Hypothalamus (tissue), 51 donors: ENCODE measurements around the gene SVBP.
A peak's percentile ranks its signal among the peaks of the same experiment; 100 is the strongest.

ENCODE experiments used
- DNase-seq, 51 donors: peaks; one replicate each; lab custom pipeline; 2025; lab: John Stamatoyannopoulos, UW

The SVBP gene

DNA sequence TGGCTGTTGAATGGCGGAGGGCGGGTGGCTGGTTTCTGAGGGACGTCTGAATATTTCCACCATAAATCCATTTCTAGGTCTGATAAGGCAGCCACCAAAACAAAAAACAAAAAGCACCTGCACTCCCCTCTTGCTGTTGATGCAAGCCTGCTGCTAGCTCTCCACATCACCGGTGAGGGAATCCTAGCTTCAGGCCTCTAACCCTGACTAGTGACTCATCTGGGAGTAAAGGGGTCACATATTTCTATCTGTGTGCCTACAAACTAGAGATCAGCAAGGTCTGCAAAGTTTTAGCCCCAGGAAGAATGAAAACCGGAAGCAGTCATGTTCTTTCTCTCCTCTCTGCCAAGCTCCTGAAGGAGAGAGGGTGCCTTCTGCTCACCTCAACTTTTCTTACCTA lies 10.6 kb downstream of the SVBP start:
- DNase-seq: no peak

GRCh38 chr1:42806171-42806570 lies 11.0 kb downstream of the SVBP start:
- no peak for DNase-seq

DNA sequence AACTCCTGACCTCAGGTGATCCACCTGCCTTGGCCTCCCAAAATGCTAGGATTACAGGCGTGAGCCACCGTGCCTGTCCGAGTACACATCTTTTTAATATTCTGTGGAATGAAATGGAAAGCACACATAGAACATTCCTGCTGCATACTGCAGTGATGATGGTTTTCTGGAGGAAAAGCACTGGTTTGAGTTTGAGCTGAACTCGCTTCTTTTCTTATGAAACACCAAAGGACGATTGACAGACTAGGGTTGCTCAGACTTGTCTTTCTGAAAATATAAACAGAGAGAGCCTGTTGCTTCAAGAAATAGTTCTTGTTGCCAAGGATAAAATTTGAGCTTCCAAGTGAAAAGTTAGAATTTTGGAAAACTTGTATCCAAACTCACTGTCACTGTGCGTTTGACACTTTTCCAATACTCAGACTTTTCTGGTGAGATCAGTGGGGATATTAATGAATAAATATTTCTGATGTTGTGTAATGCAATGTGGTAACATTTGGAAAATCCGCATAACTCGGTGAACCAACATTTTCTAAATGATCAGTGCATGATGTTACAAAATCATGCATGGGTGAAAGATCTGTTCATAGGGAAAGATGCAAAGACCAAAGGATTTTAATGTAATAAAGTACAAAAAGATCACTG lies 15.2 kb downstream of the SVBP start:
- no peak for DNase-seq

DNA sequence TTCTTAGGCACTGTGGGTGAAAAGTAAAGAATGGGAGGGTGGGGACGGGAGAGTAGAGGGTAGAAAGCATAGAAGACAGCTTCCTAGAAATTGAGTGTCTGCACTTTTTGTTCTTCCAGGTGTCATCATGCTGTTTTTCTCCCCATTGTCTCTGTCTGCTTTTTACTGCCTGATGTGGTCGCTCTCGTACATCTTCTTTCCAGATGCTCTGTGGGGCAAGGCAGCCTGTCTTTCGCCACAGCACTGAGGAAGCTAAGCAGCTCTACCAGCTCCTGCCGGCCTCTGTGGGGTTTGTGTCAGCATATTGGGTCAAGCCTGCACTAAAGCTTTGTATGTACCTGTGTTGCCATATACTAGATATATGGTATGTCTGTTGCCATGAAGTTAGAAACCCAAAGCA lies 19.2 kb downstream of the SVBP start:
- DNase-seq: peak in 1 of 51 donors; percentile 8

- no peak for DNase-seq
Measured at GRCh38 chr1:42797414-42797813, 19.8 kb downstream of the SVBP start.

DNA sequence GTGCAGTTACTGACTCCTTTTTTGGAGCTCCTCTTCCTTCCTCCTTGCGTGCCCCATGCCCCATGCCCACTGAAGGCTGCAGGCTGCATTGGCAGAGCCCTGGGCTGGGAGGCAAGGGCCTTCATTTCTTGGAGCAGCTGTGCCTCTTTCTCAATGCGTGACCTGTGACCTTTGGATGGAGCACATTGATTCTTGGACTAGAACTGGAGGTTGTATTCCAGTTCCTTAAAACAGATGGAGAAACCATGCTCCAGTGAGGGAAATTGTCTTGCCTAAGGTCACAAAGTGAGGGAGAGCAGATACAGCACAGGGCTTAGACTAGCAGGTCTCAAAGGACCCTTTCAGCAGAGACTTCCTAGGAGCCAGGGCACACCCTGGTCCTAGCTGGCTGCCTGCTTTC lies 23.4 kb downstream of the SVBP start:
- no peak for DNase-seq

- DNase-seq: no peak
Measured at GRCh38 chr1:42788021-42788420, 29.2 kb downstream of the SVBP start.

DNA sequence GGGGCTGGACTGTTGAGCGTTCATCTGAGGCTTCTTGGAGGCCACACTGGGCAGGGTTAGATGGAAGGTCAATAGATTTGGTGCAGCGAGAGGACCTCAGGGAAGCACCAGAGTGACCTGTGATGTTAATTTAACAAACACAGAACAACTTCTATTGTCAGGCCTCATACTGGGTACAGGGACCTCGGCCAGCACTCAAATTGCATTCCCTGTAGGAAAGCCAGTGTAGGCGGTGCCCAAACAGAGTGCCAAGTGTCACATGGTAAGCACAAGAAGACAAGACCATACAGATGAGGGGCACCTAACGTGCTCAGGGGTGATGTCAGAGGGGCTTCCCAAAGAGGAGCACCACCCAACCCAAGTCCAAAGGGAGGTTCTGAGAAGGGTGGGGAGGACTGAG lies 31.1 kb downstream of the SVBP start:
- no peak for DNase-seq

GRCh38 chr1:42784946-42785693 lies 32.1 kb downstream of the SVBP start, which contains the start of gene TMEM269:
Gene TMEM269 (plus strand): TSS chr1:42784991. CDS start chr1:42789894, 4,903 bp downstream.
- DNase-seq: peak in 15 of 51 donors; percentile 2 to 42 (median 19)

DNA sequence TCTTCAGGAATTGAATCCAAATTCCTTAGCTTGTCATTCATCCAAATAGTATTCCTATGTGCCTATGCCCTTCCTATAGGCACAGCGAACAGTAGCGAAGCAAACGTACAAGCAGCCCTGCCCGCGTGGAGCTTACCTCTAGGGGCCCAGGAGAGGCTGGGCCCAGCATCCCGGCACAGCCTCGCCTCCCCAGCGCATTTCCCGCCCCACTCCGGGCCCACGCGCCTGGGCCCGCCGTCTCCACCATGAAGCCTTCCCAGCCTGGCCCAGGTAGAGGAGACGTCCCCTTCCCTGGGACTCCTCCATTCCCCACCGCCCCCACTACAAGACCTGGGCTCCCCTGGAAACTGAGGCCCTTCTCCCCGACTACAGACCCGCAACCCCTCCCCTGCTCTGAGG lies 32.7 kb downstream of the SVBP start:
- no peak for DNase-seq

- DNase-seq: no peak
Measured at GRCh38 chr1:42783092-42783491, 34.1 kb downstream of the SVBP start.

- no peak for DNase-seq
Measured at GRCh38 chr1:42780176-42780575, 37.0 kb downstream of the SVBP start.

- DNase-seq: no peak
Measured at GRCh38 chr1:42779725-42780124, 37.5 kb downstream of the SVBP start.

DNA sequence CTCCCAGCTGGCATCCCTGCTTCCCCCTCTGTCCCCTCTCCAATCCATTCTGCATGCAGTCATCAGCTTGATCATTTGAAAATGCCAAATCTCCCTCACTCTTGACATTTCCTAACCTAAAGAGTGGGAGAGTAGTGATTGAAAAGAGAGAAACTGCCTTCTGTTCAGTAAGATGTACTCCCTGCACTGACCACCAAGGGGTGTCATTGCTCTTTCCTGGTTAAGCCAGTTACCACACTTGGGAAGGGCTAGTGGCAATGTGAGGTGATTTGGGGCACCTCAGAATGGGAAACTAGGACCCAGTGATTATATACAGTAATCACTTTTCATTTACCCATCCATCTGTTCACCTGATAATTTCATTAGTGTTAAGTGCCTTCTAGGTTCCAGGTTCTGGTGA lies 39.3 kb downstream of the SVBP start:
- DNase-seq: peak in 13 of 51 donors; percentile 2 to 43 (median 25)

DNA sequence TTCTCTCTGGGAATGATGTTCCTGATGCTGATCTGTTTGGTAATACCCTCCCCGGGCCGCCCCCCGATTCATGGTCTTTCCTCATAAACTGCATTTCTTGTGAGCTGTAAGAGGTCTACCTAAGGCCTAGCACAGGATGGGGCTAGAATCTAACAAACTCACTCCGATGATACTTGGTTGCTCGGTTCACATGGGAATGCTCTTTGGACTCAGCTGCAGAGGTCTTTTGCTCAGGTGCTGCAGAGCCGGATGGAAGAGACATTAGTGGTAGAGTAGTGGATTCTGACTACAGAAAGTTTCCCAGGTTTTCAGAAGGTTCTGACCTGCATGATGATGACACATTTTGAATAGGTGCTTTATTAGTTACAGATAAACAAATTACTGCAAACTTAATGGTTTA lies 40.7 kb downstream of the SVBP start:
- no peak for DNase-seq

- DNase-seq: peak in 1 of 51 donors; percentile 50
Measured at GRCh38 chr1:42774928-42775526, 42.2 kb downstream of the SVBP start.

GRCh38 chr1:42773420-42773819 lies 43.8 kb downstream of the SVBP start:
- DNase-seq: no peak

DNA sequence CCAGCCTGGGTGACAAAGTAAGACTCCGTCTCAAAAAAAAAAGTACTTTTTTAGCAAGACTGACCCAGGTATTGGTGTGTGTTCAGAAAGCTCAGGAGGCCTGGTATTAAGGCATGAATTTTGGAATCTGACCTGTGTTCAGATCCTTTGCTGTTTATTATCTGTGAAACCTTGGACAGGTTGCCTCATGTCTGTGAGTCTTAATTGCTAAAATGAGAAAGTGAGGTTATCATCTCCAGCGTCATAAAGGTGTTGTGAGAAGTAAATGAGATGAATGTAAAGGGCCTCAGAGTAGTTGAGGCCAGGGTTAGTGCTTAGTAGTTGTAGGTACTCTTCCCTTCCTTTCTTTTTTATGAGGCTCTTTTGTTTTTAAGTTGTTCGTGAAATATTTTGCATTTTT lies 47.4 kb downstream of the SVBP start:
- DNase-seq: no peak

DNA sequence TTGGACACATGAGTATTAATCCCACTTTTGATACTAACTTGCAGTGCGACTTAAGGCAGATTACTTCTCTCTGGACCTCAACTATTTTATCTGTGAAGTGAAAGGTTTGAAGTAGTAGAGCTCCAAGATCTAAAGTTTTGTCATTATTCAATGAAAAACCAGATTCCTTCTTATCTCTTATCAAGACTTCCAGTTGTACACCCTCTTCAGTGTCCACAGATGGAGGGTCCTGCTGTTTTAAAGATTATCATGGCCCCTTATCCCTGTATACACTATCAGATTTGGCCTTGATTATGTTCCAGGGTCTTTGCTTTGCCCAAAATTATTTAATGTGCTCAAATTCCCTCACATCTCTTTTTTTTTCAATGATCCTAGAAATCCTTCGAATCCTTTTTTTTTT lies 49.0 kb downstream of the SVBP start:
- no peak for DNase-seq

DNA sequence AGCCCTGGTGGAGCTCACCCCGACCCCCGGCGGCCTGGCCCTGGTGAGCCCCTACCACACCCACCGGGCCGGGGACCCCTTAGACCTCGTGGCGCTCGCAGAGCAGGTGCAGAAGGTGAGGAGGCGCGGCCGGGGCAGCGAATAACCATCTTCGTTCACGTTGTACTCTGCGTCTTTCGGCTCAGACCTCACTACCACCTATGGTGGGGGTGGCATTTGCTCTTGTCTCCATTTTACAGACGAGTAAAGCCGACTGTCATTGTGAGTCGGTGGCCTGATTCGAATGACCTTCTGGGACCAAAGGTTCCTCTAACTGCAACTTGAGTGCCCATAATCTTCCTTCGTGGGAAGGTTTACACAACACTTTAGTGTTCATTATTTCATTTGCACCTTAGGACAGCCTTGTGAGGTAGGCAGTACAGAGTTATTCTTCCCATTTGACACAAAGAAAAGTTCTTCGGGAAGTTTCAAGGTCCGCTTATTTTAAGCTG lies 49.6 kb downstream of the SVBP start:
- peak in 3 of 51 donors; percentile 52 to 68 (median 52) for DNase-seq

DNA sequence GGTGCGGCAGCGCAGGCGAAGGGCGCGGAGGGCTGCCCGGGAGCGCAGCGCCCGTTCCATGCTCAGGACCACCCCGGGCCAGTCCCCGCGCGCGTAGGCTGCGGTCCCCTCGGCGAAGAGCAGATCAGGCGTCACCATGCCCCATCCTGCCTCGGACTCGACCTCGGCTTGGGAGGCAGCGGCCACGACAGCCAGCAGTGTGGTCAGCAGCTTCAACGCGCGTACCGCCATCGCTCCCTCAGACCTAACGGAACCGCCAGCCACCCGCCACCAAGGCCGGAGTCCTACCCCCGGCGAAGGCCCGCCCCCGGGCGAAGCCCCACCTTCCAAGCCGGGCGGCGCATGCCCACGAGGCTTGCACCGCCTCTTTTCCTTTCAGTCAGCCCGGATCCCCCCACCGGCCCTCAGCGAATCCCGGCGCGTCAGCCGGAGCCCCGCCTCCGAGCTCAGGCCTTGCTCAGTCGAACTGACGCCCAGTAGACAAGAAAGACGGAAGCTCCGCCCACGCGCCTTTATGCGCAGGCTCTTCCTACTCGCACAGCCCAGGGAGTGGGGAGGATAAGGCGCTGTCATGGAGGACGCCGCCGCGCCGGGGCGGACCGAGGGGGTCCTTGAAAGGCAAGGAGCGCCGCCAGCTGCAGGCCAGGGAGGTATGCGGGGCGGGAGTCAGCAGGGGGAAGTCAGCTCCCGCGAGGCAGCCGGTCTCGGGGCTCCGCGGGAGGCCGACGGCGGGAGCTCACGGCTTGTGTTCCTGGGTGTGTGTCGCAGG lies 50.3 kb downstream of the SVBP start, which contains the start of the genes C1orf50 and P3H1:
Gene C1orf50, plus strand, starts transcription at position 509 of the 769 bp plus-strand sequence. Its CDS starts 63 bp downstream, at position 572.
Gene P3H1, minus strand, starts transcription at position 288 of the 769 bp plus-strand sequence. Its CDS starts 57 bp downstream, at position 231.
- DNase-seq: peak; percentile 83 to 100 (median 99)
